T-helper 2 cell (primary cell): ENCODE measurements around the gene RILPL1.
"Not testable (repeated sequence)": the region's sequence is repeated elsewhere in the genome, so short reads cannot be mapped to it uniquely, and the experiment has no call there.

Experiments used
- DNase-seq, 5 experiments: peaks; one replicate each; pipeline versions ENCODE4 v3.0.0 to v3.0.0-alpha.2; 2012 to 2022

The RILPL1 gene

DNA sequence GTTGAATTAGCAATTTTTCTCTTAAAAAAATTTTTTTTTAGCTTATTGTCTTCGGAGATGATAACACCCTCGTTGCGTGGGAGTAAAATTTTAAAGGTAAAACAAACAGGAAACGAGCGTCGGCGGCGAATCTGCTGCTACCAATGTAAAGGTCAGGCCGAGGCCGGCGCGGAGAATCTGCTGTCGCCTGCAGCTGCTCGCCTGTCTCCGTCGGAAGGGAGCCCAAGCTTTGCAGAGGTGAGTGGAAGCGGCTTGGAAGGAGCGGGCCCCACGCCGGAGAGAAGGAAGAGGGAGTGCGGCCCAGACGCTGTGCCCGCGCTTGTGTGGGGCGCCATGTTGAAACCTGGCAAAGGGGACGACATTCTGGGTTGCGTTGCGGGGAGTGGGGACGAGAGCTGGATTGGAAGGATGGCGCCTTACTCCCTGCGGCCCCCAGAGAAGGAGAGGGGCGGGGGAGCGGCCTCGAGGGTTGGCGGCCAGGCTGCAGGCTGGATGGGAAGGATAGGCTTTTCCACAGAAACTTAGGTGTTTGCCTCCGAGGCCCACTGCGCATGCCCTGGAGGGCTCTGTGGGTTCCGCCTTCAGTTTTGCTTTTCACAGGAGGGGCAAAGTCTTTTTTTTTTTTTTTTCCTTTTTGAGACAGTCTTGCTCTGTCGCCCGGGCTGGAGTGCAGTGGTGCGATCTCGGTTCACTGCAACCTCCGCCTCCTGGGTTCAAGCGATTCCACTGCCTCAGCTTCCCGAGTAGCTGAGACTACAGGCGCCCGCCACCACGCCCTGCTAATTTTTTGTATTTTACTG lies 75.3 kb downstream of the RILPL1 start, which contains the start of gene SNRNP35:
SNRNP35 (plus strand) TSS at position 160 of the 800 bp plus-strand sequence. CDS start 7,402 bp downstream, outside the sequence.
- peak; percentile 67 to 91 (median 81) for DNase-seq

DNA sequence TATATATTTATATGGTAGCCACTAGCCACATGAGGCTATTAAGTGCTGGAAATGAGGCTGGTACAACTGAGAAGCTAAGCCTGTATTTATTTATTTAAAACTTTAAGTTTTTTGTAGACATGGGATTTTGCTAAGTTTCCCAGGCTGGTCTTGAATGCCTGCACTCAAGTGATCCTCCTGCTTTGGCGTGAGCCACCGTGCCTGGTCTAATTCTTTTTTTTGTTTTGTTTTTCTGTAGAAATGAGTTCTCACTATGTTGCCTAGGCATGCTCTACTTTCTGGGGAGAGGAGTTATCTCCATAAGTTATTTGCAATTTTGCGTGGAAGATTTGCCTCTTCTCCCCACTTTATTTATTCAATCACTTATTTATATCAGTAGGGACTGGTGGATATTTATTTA lies 80.4 kb downstream of the RILPL1 start:
- peak in 2 of 5 experiments; percentile 36 to 49 for DNase-seq

DNA sequence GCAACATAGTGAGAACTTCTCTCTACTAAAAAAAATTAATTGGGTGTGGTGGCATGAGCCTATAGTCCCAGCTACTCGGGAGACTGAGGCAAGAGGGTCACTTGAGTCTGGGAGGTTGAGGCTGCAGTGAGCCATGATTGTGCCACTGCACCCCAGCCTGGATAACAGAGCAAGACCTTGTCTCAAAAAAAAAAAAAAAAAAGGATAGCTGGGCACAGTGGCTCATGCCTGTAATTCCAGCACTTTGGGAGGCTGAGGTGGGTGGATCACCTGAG lies 81.3 kb downstream of the RILPL1 start:
- not testable (repeated sequence) for DNase-seq

DNA sequence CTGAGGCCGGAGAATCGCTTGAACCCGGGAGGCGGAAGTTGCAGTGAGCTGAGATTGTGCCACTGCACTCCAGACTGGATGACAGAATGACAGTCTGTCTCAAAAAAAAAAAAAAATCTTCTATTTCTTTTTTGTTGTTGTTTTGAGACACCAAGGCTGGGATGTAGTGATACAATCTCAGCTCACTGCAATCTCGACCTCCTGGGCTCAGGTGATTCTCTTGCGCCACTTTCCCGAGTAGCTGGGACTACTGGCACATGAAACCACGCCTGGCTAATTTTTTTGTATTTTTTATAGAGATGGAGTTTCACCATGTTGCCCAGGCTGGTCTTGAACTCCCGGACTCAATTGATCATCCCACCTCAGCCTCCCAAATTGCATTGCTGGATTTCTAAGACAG lies 82.9 kb downstream of the RILPL1 start:
- DNase-seq: no peak

DNA sequence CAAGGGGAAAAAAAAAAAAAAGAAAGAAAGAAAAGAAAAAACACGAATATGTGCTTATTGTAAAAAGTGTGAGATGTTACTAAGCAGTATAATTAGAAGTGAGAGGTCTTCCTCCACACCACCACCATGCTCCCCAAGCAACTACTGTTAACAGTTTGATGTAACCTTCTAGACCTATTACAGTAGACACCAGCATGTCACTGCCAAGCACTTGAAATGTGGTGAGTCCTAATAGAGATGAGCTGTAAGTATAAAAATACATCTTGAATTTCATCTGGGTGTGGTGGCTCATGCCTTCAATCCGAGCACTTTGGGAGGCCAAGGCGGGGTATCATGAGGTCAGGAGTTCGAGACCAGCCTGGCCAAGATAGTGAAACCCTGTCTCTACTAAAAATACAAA lies 83.7 kb downstream of the RILPL1 start:
- no peak for DNase-seq

DNA sequence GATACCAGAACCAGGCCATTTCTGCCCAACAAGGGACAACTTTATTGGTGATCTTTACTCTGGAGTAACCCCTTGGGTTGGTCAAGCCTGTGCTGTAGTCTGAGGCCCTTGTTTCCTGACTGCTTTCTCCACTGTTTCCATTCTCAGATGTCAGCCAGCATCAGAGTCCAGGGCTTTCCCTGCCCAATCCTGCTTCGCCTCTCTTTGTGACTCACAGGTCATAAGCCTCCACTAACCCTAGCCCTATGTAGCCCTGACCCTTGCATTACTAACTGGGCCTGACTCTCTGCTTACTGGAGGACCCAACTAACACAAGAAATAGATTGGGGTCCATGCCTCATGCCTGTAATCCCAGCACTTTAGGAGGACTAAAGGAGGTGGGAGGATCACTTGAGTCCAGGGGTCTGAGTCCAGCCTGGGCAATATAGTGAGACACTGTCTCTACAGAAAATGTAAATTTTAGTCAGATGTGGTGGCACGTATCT lies 84.2 kb downstream of the RILPL1 start:
- DNase-seq: no peak

DNA sequence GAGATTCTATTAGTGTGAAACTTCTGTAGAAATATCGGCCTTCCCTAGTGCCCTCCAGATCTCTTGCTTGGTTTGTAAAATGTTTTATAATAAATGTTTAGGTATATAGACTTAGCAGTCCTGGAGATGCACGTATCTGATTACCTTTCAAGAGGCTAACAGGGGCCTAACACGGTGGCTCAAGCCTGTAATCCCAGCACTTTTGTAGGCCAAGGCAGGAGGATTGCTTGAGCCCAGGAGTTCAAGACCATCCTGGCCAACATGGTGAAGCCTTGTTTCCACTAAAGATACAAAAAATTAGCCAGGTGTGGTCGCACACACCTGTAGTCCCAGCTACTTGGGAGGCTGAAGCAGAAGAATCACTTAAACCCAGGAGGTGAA lies 87.2 kb downstream of the RILPL1 start:
- no peak for DNase-seq

DNA sequence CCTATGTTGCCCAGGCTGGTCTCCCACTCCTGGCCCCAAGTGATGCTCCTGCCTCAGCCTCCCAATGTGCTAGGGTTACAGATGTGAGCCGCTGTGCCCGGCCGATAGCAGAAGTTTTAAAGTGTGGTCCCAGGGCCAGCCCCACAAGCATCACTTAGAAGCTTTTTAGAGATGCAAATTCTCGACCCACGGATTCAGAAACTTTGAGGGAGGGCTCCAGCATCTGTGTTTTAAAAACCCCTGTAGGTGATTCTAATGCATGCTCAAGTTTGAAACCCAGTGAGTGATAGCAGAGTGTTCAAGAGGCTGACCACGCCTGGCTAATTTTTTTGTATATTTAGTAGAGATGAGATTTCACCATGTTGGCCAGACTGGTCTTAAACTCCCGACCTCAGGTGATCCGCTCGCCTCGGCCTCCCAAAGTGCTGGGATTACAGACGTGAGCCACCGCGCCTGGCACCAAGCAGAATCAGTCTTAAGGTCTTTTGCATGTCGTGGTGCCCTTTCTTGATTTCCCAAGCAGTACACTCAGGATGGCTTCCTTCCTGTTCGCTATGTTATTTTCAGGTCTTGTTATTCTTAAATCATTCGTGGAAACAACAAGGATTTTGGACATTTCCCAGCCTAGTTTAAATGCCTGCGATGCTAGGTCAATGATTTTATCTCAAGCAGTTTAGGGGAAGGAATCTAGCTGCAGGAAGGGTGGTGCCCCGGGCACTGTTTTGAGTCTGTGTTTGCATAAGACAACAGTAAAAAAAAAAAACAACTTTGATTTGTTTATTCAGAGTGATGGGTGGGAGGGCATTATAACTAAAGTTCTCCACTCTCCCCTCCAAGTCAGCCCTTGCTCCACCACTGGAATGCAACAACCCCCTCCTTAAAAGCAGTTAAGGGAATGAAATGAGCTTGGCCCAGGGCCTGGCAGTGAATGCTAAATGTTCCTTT lies 87.9 kb downstream of the RILPL1 start:
- DNase-seq: peak in 1 of 5 experiments; percentile 51

DNA sequence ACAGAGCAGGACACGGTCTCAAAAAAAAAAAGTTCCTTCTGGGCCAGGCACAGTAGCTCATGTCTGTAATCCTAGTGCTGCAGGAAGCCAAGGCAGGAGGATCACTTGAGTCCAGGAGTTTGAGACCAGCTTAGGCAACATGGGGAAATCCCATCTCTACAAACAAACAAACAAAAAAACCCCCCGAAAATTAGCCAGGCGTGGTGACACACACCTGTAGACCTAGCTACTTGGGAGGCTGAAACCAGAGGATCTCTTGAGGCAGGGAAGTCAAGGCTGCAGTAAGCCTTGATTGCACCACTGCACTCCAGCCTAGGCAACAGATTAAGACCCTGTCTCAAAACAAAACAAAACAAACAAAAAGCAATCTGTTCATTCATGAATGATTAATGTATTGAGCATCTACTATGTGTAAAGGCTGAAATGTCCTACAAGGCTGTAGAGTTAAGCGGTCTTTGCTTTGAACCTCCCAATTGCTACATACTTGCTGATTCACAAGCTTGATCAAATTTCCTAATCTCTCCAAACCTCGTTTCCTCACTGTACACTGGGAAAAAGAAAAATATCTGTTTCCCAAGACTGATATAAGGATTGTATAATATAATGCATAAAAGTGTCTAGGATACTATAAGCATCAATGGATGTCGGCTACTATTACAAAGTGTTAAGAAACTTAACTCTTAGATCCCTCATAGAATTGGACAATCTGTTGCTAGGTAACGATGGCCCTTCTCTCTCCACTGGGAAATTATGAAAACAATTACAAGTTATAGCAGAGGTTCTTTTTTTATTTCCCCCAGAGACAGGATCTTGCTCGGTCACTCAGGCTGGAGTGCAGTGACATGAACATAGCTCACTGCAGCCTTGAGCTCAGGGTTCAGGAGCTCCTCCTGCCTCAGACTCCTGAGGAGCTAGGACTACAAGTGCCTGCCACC lies 89.2 kb downstream of the RILPL1 start:
- no peak for DNase-seq

DNA sequence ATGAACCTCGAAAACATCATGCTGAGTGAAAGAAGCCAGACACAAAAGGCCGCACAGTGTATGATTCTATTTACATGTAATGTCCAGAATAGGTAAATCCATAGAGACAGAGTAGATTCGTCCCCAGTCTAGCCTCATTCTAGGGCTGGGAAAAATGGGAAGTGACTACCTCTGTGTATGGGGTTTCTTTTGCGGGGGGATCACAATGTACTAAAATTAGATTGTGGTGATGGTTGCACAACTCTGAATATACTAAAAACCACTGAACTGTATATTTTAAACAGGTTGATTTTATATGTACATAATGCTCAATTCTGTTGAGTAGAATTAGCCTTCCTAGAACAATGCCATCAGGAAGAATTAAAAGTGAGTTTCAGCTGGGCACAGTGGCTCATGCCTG lies 90.7 kb downstream of the RILPL1 start:
- no peak for DNase-seq

DNA sequence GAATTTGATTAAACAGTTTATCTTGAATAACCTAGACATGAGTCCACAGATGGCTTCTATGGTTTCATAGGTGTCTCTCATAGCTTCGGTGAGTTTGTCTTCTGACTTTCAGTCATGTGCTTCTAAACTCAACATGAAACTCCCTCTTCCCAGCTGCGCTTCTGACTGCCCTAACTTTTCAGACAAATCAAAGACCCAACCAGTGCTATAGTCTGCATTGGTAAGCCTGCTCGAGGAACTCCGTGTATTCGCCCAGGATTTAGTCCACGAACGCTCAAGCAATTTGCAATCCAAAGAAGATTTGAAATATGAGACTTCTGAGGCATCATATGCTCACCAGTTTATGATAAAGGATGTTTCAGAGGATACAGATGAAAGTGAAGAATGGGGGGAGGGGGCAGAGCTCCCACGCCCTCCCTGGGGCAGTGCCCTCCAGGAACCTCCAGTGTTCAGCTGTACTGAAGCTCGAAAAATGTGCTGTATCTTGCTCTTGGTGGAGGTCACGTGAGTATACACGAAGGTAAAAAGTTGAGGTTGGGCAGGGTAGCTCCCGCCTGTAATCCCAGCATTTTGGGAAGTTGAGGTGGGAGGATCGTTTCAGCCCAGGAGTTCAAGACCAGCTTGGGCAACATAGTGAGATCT lies 91.9 kb downstream of the RILPL1 start:
- no peak for DNase-seq

DNA sequence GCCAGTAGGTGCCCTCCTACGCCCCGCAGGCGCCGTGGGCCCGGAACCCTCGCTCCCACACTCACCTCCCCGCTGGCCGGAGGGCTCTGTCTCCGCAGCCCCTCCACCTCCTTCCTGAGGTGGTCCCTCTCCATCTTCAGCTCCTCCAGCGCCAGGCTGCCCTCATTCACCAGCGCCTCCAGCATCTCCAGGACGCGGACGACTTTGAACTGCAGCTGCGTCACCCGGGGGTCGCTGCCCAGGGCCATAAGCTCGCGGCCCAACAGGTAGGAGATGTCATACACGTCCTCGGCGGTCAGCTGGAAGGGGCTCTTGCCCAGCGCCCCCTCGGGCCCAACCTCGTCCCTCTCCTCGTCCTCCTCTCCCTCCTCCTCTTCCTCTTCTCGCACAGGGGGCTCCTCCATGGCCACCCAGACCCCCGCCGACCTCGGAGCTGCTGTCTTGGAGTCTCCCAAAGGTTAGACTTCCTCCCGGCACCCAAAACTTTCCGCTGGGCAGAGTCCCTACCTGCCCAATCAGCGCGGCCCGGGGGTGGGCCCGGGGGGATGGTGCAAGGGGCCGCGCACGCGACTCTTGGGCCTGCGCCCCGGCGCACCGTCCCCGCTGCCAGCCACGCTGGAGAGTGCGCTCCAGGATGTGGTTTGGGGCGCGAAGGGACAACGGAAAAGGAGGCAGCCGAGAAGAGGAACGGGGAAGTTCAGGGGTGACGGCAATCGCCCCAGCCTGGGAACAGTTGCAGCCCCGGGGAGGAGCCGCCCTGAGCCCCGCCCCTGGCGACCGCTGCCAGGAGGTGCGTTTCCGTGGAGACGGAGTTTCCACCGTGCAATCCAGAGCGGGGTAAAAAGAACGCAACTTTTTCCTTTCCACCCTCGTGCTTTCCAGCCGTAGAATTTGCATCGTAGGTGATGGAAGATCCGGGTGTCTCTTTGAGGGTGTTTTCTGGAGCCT lies 97.2 kb downstream of the RILPL1 start, which contains the start of gene RILPL2:
RILPL2 (minus strand) TSS at position 668 of the 948 bp plus-strand sequence; CDS start at position 404, 264 bp downstream.
- peak; percentile 83 to 93 (median 90) for DNase-seq

DNA sequence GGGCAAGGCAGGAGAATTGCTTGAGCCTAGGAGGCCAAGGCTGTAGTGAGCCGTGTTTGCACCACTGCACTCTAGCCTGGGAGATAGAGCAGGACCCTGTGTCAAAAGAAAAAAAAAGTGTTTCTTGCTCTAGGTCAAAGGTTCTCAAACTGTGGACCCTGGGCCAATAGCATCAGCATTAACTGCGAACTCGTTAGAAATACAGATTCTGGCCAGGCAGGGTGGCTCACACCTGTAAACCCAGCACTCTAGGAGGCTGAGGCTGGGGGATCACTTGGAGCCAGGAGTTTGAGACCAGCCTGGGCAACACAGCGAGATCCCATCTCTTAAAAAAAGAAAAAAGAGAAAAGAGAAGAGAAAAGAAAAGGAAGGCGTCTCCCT lies 97.9 kb downstream of the RILPL1 start:
- no peak for DNase-seq

DNA sequence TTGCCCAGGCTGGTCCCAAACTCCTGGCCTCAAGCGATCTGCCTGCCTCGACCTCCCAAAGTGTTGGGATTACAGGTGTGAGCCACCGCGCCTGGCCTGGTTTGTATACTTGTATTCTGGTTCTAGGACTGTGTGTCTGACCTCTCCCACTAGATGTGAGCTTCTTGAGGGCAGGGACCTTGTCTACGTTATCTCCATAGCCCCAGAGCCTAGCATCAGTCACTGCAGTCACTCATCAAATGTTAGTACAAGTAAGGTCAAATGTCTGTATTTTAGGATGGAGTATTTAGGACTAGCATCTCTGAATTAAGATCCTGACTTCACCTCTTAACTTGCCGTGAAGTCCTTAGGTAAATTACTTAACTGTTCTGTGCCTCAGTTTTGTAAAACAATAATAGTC lies 99.9 kb downstream of the RILPL1 start:
- DNase-seq: peak in 1 of 5 experiments; percentile 39

DNA sequence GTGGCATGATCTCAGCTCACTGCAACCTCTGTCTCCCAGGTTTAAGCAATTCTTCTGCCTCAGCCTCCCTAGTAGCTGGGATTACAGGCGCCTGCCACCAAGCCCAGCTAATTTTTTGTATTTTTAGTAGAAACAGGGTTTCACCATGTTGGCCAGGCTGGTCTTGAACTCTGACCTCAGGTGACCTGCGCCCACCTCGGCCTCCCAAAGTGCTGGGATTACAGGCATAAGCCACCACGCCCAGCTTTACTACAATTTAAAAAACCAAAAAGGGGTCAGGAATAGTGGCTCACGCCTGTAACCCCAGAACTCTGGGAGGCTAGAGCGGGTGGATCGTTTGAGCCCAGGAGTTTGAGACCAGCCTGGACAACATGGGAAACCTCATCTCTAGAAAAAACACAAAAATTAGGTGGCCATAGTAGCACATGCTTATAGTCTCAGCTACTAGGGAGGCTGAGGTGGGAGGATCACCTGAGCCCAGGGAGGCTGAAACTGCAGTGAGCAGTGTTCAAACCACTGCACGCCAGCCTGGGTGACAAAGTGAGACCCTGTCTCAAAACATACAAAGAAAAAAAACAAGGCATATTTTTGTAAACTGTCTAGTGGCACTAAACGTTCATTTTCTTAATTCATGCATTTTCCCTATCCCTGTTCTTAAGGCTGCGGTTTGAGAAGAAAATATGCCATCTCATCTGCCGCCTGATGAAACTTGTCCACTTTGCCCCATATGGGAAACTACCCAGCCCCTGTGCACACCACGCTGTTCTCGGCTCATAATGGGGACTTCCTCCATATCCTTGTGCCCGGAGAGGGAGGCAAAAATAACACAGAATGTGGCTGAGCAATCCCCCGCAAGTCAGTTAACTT lies 101.3 kb downstream of the RILPL1 start:
- peak in 4 of 5 experiments; percentile 23 to 43 (median 26) for DNase-seq

DNA sequence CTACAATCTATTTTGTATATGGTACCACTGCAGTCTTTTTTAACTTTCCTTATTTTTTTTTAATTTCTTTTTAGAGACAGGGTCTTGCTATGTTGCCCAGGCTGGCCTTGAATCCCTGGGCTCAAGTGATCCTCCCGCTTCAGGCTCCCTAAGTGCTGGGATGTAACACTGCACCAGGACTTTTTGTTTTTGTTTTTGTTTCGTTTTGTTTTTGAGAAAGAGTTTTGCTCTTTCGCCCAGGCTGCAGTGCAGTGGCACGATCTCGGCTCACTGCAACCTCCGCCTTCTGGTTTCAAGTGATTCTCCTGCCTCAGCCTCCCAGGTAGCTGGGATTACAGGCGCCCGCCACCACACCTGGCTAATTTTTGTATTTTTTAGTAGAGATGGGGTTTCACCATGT lies 104.4 kb downstream of the RILPL1 start:
- DNase-seq: not testable (repeated sequence)

DNA sequence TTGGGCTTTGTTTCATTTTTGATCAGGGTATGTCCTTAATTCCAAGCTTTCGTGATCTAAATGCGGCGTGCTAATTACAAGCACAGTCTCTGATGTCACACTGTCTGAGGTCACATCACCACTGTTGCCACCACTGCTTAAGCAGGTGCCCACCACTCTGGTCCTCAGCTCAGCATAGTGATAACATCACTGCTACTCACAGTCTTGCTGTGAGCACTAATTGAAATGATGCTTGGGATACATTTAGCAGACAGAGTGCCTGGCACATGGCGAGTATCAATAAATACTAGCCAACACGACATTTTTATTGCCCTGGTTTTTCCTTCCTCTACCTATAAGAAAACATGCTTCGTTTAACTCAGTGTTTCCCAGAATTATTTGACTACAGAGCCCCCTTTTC lies 104.9 kb downstream of the RILPL1 start:
- DNase-seq: peak in 1 of 5 experiments; percentile 63

DNA sequence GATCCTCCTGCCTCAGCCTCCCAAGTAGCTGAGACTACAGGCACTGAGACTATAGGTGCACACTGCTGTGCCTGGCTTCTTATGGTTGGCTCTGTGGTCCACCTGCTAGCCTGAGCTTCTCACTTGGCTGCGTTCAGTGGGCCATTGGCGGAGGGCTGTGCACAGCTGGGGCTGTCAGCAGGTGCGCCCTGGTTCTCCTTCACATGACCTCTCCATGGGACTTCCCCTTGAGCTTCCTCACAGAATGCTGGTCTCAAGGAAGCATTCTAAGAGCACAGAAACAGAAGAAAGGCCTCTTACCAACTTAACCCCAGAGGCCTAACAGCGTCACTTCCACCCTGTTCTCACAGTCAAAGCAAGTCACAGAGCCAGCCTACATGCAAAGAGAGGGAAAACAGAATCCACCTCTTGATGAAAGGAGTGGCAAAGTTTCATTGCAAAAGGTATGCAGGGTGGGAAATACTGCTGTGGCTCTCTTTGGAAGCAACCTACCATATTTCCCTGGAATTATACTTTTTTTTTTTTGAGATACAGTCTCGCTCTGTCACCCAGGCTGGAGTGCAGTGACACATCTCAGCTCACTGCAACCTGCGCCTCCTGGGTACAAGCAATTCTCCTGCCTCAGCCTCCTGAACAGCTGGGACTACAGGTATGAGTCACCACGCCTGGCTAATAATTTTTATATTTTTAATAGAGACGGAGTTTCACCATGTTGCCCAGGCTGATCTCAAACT lies 106.3 kb downstream of the RILPL1 start:
- peak in 3 of 5 experiments; percentile 32 to 91 (median 50) for DNase-seq

DNA sequence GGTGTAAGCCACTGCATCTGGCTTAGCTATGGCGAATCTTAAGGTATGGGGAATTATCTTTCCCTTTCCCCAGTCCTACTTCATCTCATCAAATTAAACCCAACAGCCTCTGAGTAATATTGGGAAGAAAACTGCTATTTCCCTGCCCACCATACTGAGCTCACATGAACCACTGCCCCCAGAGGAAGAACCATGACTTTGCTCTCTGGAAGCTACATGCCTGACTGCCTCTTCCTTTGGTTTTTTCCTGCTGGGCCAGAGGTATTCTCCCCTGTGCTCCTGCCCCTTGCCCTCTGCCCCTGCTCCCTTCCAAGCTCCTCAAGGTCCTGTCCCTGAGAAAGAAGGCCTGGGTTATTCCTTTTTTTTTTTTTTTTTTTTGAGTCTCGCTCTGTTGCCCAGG lies 112.2 kb downstream of the RILPL1 start:
- DNase-seq: no peak
